CD4-positive, alpha-beta T cell treated with Interleukin-21 for 1 hour (primary cell): Measurements from ENCODE around the gene DPF1.
A peak's percentile ranks its signal among the peaks of the same experiment; 100 is the strongest.
"Not testable (repeated sequence)": the region's sequence is repeated elsewhere in the genome, so short reads cannot be mapped to it uniquely, and the experiment has no call there.

Experiments used
- DNase-seq: peaks from one replicate; pipeline ENCODE4 v3.0.0-alpha.2; 2020

DPF1 gene

GRCh38 chr19:38224014-38224862, at the start of gene DPF1:
Gene DPF1 (minus strand): TSS chr19:38224222. CDS start chr19:38224142, 80 bp downstream.
- DNase-seq: peak; percentile 42

DNA sequence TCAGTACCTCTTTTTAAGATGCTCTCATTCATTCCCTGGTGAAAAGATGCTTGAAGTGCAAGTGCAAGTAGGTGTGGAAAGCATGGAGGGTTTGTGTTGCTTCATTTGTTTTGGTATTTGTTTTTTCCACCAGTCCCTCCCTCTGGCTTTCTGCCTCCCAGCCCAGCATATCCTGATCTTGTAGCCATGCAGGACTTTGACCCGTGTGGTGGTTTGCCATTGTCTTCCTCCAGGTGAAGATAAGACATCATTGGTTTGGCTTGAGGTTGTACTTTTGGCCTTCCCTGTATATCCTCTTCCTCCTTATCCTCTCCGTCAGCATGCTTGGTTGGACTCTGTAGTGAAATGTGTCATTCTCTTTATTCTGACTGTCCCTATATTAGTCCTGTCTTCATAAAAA, 49.5 kb upstream of the DPF1 start:
- DNase-seq: no peak

GRCh38 chr19:38270587-38271167, 46.7 kb upstream of the DPF1 start:
- no peak for DNase-seq

DNA sequence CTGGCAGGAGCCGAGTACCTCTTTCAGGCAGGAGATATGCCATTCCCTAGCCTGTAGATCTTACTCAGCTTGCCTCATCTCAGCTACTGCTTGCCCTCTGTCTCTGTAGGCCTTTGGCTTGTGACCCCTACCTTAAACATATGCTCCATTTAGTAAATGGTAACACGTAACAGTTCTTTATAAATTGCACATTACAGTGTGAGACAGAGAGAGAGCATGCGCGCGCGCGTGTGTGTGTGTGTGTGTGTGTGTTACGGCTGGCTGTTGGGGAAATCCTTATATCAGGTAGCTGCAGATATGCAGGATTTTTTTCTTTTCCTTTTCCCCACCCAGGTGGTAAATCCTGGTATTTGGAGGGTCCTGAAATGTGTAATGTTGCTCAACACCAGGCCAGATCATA, 44.5 kb upstream of the DPF1 start:
- no peak for DNase-seq

GRCh38 chr19:38267761-38268483, 43.9 kb upstream of the DPF1 start:
- no peak for DNase-seq

GRCh38 chr19:38266981-38267597, 43.1 kb upstream of the DPF1 start:
- DNase-seq: no peak

DNA sequence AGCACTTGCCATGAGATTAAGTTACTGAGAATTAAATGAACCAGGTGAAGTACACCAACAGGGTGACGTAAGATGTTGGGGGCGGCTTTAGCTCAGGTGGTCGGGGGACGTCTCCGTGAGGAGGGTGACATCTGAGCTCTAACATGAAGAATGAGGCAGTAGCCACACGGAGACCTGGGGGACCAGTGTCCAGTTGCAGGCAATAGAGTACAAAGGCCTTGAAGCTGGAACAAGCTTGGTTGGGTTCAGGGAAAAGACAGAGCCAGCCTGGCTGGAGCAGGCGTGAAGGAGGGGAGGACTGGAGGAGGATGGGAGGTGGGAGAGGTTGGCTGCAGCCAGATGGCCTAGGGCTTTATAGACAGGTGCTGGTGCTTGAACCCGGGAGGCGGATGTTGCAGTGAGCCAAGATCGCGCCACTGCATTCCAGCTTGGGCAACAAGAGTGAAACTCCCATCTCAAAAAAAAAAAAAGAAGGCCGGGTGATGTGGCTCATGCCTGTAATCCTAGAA, 42.0 kb upstream of the DPF1 start:
- no peak for DNase-seq

- DNase-seq: no peak
These were observed 41.3 kb upstream of the DPF1 start for GRCh38 chr19:38265213-38265861.

DNA sequence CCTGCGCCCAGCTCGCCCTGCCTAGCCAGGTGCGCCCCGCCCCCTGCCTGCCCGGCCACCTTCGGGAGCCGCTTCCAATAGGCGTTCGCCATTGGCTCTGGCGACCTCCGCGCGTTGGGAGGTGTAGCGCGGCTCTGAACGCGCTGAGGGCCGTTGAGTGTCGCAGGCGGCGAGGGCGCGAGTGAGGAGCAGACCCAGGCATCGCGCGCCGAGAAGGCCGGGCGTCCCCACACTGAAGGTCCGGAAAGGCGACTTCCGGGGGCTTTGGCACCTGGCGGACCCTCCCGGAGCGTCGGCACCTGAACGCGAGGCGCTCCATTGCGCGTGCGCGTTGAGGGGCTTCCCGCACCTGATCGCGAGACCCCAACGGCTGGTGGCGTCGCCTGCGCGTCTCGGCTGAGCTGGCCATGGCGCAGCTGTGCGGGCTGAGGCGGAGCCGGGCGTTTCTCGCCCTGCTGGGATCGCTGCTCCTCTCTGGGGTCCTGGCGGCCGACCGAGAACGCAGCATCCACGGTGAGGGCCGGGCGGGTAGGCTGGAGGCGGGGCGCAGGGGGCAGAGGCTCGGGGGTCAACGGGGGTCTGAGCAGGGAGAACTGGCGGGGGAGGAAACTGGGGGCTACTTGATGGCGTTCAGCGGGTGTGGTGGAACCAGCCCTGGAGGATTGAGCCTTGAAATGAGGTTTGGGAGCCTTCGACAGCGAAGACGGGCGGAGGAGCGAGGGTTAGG, 40.6 kb upstream of the DPF1 start, which contains the start of gene SPINT2:
TSS of gene SPINT2 (plus strand) at position 88 of the 727 bp plus-strand sequence. CDS start at position 408, 320 bp downstream.
- no peak for DNase-seq

DNA sequence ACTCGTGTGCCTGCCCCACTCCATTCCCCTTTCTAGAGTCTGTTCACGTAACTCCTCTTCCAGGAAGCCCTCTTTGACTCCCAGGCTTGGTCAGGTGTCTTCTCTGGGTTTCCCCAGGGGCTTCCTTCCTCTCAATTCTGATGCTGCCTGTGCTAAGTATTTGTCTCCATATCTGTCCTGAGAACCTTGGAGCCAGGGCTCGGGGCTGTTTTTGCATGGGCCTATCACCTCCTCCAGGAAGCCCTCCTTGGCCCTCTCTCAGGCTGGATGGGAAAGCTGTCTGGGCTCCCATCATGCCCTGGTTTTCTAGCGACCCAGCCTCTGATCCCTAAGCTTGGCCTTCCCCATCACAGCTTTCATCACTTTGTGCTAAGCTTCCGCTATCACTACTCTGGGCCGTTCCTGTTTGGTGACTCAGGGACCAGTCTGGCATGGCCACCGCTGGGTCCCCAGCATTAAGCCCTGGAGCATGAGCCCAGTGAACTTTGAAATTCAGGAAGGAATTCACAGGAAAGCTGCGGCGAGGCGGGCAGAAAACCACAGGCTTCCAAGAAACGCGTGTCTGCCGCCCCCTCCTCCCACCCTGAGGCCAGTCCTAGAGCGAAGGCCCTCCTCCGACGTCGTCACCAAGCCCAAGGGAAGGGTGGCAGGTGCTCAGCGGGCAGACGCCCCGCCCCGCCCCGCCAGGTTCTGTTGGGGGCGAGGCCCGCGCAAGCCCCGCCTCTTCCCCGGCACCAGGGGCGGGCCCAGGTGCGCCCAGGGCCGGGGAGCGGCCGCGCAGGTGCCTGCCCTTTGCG, 39.9 kb upstream of the DPF1 start:
- peak; percentile 86 for DNase-seq

GRCh38 chr19:38262585-38263268, 38.7 kb upstream of the DPF1 start:
- DNase-seq: no peak

- DNase-seq: not testable (repeated sequence)
These were observed 37.9 kb upstream of the DPF1 start for GRCh38 chr19:38261942-38262341.

DNA sequence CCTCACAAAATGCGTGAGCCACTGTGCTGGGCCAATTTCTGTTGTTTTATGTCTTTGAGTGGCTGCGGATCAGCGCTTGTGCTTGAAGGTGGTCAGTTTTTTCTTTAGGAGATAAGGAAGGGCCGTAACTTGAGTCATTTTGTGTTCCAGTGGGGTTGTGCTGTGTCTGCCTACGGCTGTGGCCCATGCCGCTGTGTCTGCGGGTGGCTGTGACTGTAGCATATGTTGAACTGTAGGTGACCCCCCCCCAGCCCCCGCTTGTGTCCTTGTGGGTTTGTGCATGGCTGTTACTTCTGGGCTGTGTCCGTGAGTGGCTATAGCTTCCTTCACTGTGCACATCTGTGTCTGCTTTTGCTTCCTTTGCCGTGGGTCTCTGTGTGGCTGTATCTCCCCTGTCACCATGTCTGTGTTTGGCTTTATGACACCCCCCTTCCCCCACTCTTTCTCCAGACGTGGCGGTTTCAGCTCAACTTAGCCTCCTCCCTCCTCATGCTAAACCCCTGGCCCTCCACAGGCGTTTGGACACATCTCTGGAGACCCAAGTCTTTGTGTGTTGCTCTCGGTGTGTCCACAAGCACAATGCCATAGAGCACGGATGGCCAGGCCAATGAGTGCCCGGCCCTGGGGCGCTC, 31.5 kb upstream of the DPF1 start:
- DNase-seq: no peak

DNA sequence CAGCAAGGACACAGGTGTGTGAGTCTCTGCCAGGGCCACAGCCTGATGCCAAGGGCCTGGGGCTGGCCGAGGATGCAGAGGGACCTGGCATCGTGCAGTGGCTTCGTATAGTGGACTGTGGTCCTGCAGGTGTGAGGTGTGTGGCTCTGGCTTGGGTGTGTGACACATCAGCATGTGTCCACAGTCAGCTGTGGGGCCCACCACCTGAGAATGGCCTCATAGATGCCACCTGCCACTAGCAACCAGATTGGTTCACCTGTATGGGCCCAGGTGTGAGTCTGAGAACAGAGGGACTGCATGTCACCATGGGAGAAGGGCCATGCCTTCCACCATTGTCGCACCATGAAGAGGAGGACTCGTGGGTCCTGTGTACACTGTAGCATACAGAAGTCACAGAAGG, 29.8 kb upstream of the DPF1 start:
- DNase-seq: no peak

GRCh38 chr19:38252941-38253691, 29.1 kb upstream of the DPF1 start:
- no peak for DNase-seq

- no peak for DNase-seq
These were observed 28.4 kb upstream of the DPF1 start for GRCh38 chr19:38252385-38252784.

DNA sequence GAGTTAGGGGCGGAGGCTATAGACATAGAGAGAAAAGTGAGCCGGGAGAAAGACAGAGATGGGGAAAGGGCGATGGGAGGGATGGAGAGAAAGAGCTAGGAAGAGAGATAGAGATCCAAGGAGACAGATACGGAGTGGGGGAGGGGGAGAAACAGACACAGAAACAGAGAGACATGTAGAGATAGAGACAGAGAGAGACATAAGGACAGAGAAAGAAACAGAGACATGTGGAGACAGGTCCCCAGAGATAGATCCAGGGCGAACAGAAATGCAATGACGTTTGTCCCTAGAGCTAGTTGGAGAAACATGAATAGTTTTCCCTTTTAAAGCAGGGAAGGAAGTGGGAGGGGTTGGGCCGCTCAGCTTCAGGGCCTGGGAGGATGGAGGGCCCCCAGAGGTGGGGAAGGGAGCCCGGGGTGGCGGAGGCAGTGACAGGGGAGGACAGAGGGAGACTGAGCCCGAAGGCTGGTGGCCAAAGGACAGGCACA, 27.6 kb upstream of the DPF1 start:
- DNase-seq: no peak

DNA sequence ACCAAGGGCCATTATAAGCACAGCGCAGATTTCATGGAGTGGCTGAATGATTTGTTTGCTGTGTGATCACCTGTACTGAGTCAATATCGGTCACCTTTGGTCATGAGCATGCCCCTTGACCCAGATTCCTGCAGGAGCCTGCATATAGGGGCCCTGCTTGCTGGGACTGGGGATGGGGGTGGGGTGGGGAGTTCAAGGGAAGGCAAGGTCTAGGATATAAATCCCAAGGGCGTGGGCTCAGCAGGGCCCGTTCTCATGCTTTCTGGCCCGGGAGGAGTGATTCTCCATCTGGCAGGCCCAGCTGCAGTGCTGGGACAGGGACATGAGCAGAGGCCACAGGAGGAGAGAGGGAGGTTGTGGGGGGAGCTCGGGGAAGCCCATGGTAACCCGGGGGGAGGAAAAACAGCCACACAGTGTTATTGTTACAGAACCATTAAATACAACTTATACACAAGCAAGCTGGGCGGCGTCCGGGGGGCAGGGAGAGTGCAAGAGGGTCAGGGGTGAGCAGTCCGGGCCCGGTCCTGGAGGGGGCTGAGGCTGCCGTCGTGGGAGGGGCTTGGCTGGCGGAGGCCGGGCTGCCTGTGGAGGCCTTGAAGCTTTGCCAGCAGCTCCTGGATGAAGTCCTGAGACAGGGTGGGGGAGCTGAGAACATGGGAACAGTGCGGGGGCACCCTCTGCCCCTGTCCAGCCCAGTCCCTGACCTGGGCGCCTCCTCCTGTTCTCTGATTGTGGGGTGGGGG, 27.0 kb upstream of the DPF1 start:
- no peak for DNase-seq
